SKM-1 treated with dmso at 0.1 percent for 144 hours (cell line): ENCODE measurements around the gene PHYH.
"Not testable (repeated sequence)": the region's sequence is repeated elsewhere in the genome, so short reads cannot be mapped to it uniquely, and the experiment has no call there.

ENCODE experiments used
- DNase-seq: peaks from one replicate; lab custom pipeline; 2025; ENCODE audit not compliant: unreplicated experiment; lab: John Stamatoyannopoulos, UW

Gene PHYH

DNA sequence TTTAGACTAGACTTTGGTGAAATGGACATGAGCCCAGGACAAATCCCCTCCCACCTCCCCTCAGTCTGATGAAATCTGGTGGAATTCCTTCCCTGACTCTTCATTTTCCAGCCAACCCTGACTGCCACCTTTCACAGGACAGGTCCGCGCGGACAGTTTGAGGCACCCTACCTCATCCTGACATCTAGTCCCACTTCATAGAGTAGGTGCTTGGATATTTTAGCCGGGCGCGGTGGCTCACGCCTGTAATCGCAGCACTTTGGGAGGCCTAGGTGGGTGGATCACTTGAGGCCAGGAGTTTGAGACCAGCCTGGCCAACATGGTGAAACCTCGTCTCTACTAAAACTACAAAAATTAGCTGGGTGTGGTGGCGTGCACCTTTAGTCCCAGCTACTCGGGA is 23.7 kb downstream of the PHYH start:
- not testable (repeated sequence) for DNase-seq

DNA sequence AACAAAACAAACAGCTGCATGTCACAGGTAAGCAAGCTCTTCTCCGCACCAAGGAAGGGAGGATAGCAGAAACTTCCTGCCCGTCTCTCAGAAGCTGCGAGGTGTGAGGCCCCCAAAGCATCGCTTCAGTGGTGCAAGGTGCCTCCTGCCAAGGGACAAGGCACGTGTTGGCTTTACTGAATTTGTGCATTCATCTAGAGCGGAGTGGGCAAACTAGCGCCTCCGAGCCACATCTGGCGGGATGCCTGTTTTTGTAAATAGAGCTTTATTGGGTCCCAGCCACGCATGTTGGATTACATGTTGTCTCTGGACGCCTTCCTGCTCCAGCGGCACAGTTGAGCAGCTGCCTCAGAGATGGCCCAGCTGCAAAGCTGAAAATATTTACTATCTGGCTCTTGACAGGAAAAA is 27.7 kb downstream of the PHYH start:
- no peak for DNase-seq

DNA sequence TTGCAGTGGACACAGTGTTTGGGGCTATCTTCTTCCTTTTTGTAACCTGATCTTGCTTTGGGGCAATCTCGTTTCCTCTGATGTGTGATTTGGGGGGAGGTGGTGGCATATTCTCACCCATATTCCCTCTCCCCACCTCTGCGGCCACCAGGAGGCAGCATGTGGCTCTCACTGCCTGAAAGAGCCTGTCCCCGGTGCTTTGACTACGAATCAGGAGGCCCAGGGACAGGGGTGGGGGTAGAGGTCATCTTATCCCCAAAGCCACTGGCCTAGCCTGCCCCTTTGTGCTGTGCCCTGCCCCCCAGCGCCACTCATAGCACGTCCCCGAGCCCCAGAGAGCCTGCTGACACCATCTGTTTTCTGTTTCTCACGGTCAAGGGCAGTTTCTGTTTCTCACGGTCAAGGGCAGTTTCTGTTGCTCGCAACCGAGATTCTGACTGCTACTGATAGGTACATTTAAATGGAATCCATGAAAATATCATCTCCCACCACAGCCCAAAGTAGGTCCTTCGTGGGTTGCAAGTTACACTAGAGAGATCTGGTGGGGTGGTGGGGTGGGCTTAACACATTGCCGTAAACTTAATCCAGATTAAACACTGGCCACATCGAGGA is 28.2 kb downstream of the PHYH start:
- DNase-seq: no peak

DNA sequence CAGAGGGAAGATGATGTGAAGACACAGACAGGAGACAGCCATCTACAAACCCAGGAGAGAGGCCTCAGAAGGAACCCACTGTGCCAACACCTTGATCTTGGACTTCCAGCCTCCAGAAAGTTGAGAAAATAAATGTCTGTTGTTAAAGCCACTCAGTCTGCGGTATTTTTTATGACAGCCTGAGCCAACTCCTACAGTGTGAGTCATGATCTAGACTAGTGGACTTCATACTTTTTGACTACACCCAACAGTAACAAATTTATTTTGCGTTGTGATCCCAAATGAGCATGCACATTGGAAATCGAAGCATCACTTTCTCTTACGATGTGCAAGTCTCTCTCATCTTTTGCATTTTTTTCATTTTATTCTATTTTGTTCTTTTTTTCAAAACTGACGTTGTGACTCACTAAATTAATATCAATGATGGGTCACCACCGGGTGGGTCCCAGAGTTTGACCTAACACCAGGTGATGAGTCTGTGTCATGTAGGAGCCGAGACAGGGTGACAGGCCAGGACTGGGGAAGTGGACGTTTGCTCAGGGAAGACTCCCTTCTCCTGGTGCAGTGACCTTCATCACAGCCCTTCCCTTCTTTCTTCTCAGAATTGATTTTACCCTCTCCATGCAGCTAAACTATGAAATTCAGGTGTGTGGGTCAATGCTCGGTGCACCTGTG is 28.9 kb downstream of the PHYH start:
- DNase-seq: no peak

DNA sequence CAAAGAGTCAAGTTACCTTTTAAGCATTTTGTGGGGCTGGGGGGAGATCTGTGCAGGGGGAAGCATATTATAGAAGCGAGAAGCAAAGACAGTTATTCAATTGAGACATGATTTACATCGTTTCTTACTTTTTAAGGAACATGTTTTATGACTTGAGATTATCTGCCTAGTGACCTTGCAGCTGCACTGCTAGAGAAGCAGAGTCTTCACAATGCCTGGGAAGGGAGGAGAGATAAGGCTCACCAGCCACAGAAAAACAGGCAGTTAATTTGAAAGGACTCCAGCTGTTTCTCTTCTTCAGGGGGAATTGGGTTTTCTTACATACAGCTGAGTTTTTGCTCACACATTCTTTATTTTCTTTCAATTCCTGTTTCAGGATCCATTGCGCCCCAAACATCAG is 31.0 kb downstream of the PHYH start:
- no peak for DNase-seq

DNA sequence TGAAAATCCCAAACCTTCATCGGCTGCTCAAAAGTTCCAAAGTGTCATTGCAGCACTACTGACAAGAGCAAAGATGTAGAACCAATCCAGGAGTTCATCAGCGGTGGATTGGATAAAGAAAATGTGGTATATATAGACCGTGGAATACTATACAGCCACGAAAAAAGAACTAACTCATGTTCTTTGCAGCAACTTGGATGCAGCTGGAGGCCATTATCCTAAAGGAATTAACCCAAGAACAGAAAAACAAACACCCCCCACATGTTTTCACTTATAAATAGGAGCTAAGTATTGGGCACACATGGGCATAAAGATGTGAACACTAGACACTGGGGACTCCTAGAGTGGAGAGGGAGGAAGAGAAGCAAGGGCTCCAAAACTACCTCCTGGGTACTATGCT is 31.6 kb downstream of the PHYH start:
- no peak for DNase-seq

DNA sequence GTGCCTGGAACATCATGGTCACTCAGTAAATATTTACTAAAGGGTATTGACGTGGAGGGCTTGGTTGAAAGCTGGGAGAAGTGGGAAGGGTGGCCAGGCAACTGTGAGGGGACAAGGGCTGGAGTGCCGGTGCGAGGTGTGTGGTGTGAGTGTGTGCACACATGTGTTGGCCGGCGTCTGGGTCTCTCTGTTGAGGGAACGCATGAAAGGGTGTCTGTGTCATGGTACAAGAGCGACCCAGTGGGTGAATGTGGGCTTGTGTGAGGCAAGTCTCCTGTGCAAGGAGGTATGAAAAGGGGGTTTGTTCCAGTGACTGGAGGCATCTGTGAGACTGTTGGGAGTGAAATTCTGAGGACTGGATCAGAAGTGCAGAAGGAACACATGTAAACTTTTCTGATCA is 36.3 kb downstream of the PHYH start:
- DNase-seq: no peak

DNA sequence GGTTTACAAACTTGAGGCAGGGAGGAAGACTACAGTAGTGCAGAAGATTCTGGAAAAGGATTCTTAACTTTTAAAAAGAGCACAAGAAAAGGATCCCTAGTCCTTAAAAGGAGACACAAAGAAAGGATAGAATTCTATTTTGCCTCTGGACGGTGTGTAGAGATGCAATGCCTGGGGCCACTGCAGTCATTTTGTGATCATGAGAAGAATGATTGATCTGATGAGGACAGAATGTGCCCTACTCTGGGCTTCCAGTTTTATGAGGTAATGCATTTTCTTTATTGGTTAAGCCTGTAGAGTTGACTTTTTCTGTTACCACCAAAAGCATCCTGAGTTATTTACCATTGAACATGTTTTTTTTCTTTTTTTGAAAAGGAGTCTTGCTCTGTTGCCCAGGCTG is 37.4 kb downstream of the PHYH start:
- no peak for DNase-seq

DNA sequence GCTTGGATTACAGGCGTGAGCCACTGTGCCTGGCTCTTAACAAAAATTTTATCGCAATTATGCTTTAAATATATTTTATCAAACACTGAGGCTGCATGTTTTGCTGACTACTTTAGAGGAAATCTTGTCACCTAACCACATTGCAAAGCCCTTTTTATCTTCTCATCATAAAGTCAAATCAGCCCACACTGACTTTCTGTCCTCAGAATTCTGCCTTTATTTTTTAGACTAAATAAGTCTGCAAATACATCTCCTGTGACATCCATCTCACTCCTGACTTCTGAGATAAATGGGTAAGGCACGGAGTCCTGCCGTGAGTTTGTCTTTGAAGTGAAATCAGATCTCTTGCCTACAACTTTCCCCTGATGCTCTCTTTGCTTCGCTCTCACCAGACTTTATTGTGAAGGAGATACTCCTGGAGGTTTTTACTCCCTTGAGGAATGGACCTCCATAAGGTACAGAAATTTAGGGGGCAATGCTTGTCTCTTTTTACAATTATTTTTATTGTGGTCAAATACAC is 42.2 kb downstream of the PHYH start:
- DNase-seq: no peak

DNA sequence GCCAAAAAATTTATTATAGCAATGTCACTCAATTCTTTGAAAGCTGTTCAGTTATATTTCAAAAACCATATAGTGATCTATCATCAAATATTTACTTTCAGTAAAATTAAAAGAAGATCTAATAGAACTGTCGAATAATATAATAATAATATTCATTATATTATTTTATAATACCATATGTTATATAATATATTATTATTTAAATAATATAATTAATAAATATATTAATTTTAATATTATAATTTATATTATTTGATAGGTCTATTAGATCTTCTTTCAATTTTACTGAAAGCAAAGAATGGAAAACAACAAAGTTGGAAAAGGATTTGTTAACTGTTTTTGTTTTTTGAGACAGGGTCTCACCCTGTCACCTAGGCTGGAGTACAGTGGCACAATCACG is 43.2 kb downstream of the PHYH start:
- DNase-seq: no peak

DNA sequence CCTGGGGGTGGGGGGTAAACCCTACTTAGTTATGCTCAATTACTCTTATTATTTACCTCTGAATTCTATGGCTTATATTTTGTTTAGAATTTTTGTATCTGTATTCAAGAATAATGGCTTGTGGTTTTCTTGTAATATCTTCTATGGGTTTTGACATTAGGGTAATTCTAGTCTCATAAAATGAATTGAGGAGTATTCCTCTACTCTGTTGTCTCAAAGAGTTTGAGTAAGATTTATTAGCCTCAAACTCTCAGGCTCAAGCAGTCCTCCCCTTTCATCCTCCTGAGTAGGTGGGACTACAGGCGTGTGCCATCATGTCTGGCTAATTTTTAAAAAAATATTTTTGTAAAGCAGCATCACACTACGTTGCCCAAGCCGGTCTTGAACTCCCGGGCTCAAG is 46.1 kb downstream of the PHYH start:
- DNase-seq: no peak

DNA sequence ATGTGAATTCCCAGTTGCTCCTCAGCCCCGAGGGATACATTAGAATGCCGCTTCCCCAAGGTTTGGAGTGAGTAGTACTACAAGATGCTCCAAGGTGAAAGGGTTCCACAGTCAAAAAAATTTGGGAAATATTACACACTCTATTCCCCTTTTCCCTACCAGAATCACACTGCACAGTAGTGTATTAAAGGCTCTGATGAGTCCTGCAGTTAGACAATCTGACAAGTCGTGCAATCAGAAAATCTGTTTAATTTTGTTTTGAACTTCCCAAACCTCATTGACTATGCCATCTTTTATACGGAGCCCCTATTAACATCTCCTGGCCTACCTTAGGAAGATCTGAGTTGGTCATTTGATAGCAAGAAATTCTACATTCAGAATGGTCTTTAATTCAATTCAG is 52.1 kb downstream of the PHYH start:
- DNase-seq: no peak

DNA sequence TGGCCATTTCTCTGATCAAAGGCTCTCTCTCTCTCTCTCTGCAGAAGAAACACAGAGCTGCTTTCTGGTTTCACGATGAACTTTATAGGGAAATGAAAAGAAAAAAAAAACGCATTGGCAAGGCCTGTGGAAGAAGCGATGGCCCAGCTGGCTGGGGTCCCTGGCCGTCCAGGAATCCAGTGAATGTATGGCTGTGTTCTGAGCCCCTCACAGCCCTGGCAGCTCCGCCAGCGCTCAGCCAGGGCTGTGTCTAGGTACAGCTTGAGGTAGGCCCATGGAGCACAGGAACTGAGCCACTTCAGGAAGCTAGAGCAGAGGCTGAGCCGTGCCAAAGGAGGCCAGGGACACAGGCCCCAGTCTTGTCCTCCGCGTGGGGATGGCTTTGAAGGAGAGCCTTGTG is 52.6 kb downstream of the PHYH start:
- DNase-seq: no peak

DNA sequence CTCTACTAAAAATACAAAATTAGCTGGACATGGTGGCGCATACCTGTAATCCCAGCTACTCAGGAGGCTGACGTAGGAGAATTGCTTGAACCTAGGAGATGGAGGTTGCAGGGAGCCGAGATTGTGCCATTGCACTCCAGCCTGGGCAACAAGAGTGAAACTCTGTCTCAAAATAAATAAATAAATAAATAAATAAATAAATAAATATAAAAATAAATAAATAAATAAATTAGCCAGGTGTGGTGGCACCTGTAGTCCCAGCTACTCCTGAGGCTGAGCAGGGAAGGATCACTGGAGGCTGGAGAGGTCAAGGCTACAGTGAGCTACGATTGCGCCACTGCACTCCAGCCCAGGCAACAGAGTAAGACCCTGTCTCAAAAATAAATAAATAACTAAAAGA is 57.6 kb downstream of the PHYH start:
- DNase-seq: not testable (repeated sequence)

DNA sequence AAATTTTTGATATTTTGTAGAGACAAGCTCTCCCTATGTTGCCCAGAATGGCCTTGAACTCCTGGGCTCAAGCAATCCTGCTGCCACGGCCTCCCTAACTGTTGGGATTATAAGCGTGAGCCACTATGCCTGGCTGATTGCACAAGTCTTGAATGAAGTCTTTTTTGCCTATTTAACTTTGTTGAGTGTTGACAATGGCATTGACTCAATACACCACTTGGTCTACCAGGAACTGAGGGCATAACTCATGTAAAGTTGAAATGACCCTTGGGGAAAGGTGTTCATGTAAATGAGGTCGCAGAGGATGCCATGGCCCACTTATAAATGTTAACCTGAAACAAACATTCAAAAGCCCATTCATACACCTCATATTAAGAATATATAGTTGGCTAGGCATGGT is 58.3 kb downstream of the PHYH start:
- DNase-seq: no peak

DNA sequence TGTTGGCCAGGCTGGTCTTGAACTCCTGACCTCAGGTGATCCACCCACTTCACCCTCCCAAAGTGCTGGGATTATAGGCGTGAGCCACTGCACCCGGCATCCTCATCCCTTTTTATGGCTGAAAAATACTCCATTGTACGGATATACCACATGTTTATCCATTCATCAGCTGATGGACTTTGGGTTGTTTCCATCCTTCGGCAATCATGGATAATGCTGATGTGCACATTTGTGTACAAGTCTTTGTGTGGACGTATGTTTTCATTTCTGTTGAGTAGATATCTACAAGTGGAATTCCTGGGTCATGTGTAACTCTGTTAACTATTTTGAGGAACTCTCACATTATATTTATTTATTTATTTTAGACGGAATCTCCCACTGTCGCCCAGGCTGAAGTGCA is 59.9 kb downstream of the PHYH start:
- DNase-seq: no peak

DNA sequence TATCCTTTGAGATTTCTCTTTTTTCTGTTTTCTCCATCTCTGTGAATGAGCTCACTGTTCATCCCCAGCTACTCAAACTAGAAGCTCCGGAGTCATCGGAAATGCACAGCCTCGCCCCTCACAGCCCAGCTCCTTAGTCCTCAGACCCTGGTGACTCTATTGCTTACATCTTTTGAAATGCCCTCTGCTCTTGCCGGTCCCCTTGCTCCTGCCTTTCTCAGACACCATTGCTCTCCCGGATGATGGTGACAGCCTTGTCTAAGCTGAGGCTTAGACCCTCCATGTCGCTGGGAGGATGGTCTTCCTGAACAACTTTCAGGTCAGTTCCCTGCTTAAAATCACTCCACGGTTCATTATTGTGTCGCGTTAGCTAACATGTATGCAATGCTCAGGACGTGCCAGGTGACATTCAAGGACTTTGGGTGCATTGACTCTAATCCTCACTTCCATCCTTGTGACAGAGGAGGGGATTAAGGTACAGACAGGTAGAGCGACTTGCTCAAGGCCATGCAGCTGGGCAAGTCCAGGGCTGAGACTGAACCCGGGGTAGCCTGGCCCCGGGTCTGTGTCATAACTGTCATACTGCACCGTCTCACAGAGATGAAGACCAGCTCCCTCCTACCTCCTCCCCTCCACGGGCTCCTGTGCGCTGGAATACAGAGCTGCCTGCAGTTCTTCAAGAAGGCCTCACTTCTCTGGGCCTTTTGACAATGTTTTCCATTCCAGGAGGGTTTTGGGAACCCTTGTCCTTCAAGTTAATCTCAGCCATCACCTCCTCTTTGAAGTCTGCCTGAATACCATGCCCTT is 61.4 kb downstream of the PHYH start:
- no peak for DNase-seq

DNA sequence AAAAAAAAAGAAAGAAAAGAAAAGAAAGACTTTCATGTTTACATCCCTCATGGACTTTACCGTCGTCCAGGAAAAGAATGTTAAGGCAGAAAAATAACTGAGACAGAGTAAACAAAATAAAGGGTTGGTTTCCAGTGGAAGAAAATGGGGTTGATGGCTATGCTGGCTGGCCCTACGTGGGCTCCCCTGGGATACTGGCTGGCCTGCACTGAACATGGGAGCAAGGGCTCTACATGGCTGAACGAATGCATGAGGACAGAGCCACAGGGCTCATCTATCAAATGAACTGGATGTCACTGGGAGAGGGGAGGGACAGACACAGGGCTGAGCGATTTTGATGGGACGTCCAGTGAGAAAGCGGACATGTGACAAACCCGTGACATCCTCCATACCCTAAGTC is 63.2 kb downstream of the PHYH start:
- no peak for DNase-seq

DNA sequence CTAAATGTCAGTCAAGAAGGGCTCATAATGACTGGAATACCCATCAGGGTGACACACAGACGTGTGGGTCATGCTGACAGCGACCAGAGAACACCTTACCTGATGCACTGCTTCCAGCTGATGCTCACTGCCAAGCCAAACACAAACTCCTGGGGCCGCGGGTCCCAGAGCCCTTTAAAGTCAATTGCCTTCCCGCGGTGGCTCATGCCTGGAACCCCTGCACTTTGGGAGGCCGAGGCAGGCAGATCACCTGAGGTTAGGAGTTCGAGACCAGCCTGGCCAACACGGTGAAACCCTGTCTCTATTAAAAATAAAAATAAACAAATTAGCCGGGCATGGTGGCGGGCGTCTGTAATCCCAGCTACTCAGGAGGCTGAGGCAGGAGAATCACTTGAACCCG is 65.1 kb downstream of the PHYH start:
- DNase-seq: not testable (repeated sequence)

DNA sequence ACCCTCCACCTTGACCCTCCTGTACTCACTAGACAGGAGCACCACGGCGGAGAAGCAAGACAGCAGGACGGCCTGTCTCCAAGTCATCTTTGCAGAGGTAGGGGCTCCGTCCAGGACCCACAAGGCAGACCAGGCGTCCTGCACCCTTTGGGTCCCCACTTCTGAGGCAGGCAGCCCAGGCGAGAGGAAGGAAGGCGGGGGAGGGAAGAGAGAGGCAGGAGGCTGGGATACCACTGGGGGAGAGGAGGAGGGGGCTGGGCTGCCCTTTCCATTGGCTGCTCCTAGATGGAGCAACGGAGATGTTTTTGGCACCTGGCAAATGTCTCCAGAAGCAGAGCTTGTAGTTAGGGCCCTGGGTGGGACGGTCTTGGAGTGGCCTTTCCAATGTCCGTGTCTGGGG is 65.7 kb downstream of the PHYH start, which contains the start of gene UCMA:
Gene UCMA (minus strand): TSS at position 203 of the 400 bp plus-strand sequence. CDS start 116 bp downstream, at position 87.
- no peak for DNase-seq

DNA sequence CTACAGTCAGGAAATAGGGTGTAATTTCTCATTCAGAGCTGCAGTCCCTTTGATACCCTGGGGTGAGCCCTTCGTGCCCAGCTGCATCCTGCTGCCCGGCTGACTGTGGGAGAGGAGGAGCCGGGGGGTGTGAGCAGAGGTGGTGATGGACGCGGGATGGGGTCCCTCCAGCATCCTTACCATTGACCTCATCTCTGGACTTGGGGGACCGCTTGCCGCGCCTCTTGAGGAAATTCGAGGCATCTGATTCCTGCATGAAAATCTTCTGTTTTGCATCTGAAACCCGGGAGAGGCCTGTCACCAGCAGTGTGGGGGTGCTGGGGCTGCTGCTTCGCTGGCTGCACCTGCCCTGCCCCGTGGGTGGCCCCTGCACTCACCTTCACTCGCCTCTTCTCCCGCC is 66.5 kb downstream of the PHYH start:
- DNase-seq: no peak

DNA sequence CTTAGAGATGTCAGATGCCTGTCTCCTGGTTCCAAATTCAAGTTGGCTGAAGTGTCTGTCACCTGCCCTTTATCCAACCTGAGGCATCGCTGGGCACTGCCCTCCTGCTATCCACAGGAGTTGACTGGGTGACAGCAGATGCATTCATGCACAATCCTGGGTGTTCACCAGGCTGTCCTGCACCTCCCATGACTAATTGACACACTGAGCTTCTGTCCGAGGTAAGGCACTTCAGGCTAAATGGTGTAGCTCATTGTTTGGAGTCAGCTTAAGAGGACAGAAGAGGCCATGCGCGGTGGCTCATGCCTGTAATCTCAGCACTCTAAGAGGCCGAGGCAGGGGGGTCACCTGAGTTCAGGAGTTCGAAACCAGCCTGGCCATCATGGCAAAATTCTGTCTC is 68.1 kb downstream of the PHYH start:
- no peak for DNase-seq
